Mesothelial cell of epicardium (in vitro differentiated cells): ENCODE results near the gene PPM1F. TPM values are rescaled to one million over a fixed set of nuclear protein-coding genes. Genes with fewer than 3 reads are reported as not detected.

Source experiments
- DNase-seq, 2 experiments: peaks; one replicate each; pipeline ENCODE4 v3.0.0; 2021; ENCODE audit warnings: low spot score in 2 of 2; ENCODE audit not compliant: unreplicated experiment in 2 of 2
- H3K27ac Mint-ChIP-seq: 2 replicates; pipeline ENCODE4 v1.8.0; 2021; ENCODE audit warnings: mixed read lengths
- H3K27me3 Mint-ChIP-seq: 2 replicates; pipeline ENCODE4 v1.8.0; 2021; ENCODE audit warnings: low read depth, mixed read lengths
- H3K36me3 Mint-ChIP-seq: 2 replicates; pipeline ENCODE4 v1.8.0; 2021; ENCODE audit warnings: mixed read lengths
- H3K4me1 Mint-ChIP-seq: 2 replicates; pipeline ENCODE4 v1.8.0; 2021; ENCODE audit warnings: mixed read lengths
- H3K4me3 Mint-ChIP-seq: 2 replicates; pipeline ENCODE4 v1.8.0; 2021; ENCODE audit warnings: mild to moderate bottlenecking, moderate library complexity, mixed read lengths
- H3K9me3 Mint-ChIP-seq: 2 replicates; pipeline ENCODE4 v1.8.0; 2021; ENCODE audit warnings: mixed read lengths
- CTCF ChIP-seq: fragments of 200-600 bp; sonication (generic); IDR thresholded peaks from one replicate; pipeline ENCODE4 v1.5.0; 2021; ENCODE audit warnings: antibody characterized with exemption; ENCODE audit not compliant: unreplicated experiment
- total RNA-seq: library from RNA; stranded (reverse); gene quantifications from 3 replicates; pipeline ENCODE4 v1.2.1, GENCODE V29; 2021

The PPM1F gene
- total RNA-seq, 1 donor from 2014 or later, result 34.6 TPM

GRCh38 chr22:21970800-21971617 is 18.4 kb upstream of the PPM1F start:
- Mint-ChIP-seq H3K9me3 (no peaks in the 10 kb centered on the region), H3K36me3 (peaks cover 40% of the 10 kb centered on the region)

GRCh38 chr22:21970037-21970799 is 17.6 kb upstream of the PPM1F start:
- Mint-ChIP-seq H3K4me1 (no peaks in the 10 kb centered on the region), H3K4me3 (no peak overlapping the region), H3K9me3 (no peaks in the 10 kb centered on the region), H3K27me3 (no peaks in the 10 kb centered on the region), H3K36me3 (peaks cover 42% of the 10 kb centered on the region), H3K27ac (no peak overlapping the region)
- TF ChIP-seq CTCF, result no peak
- DNase-seq, result no peak

More at GRCh38 chr22:21970800-21971617, 18.4 kb upstream of the PPM1F start:
- Mint-ChIP-seq H3K4me1 (no peaks in the 10 kb centered on the region), H3K27me3 (no peaks in the 10 kb centered on the region), H3K27ac (no peak overlapping the region), H3K4me3 (no peak overlapping the region)
- TF ChIP-seq CTCF, result no peak
- no peak for DNase-seq

- H3K4me3 Mint-ChIP-seq, result no peak overlapping the region
- no peaks in the 10 kb centered on the region for H3K27me3 Mint-ChIP-seq
Observed at GRCh38 chr22:21968452-21969129, 15.9 kb upstream of the PPM1F start.

GRCh38 chr22:21967693-21968271 is 15.1 kb upstream of the PPM1F start:
- Mint-ChIP-seq H3K9me3 (no peaks in the 10 kb centered on the region), H3K27ac (no peak overlapping the region), H3K27me3 (no peaks in the 10 kb centered on the region), H3K36me3 (peaks cover 45% of the 10 kb centered on the region), H3K4me3 (no peak overlapping the region), H3K4me1 (no peaks in the 10 kb centered on the region)
- no peak for TF ChIP-seq CTCF
- no peak for DNase-seq

More at GRCh38 chr22:21968452-21969129, 15.9 kb upstream of the PPM1F start:
- Mint-ChIP-seq H3K27ac (no peak overlapping the region), H3K9me3 (no peaks in the 10 kb centered on the region), H3K4me1 (no peaks in the 10 kb centered on the region), H3K36me3 (peaks cover 44% of the 10 kb centered on the region)
- no peak for TF ChIP-seq CTCF
- DNase-seq, result no peak
